IPS-18a (cell line): ENCODE results near the gene CEACAM1.
"Not testable (repeated sequence)": the region's sequence is repeated elsewhere in the genome, so short reads cannot be mapped to it uniquely, and the experiment has no call there.

Experiments
- H3K27ac ChIP-seq: one replicate; pipeline ENCODE4 v1.5.1; 2013; ENCODE audit warnings: low read length
- H3K27me3 ChIP-seq: one replicate; pipeline ENCODE4 v1.6.1; 2013; ENCODE audit warnings: mild to moderate bottlenecking, low read length; ENCODE audit not compliant: control insufficient read depth, insufficient read depth
- H3K36me3 ChIP-seq: one replicate; pipeline ENCODE4 v1.6.1; 2013; ENCODE audit warnings: low read depth, low read length; ENCODE audit not compliant: control insufficient read depth
- H3K4me1 ChIP-seq: one replicate; pipeline ENCODE4 v1.6.1; 2013; ENCODE audit warnings: low read depth, low read length; ENCODE audit not compliant: control insufficient read depth
- H3K4me3 ChIP-seq: one replicate; pipeline ENCODE4 v1.5.1; 2013; ENCODE audit warnings: low read length
- H3K9ac ChIP-seq: one replicate; pipeline ENCODE4 v1.6.1; 2013; ENCODE audit warnings: mild to moderate bottlenecking, low read length, moderate library complexity
- H3K9me3 ChIP-seq: one replicate; pipeline ENCODE4 v1.6.1; 2013; ENCODE audit warnings: low read depth, low read length; ENCODE audit not compliant: control insufficient read depth

Gene CEACAM1

GRCh38 chr19:42505066-42505465, 23.2 kb downstream of the CEACAM1 start:
- no peaks in the 10 kb centered on the region for H3K36me3 ChIP-seq
- no peaks in the 10 kb centered on the region for H3K27me3 ChIP-seq
- no peak overlapping the region for H3K9ac ChIP-seq
- no peak overlapping the region for H3K4me3 ChIP-seq
- no peaks in the 10 kb centered on the region for H3K9me3 ChIP-seq
- no peak overlapping the region for H3K27ac ChIP-seq
- H3K4me1 ChIP-seq, result peaks cover 13% of the 10 kb centered on the region

- no peak overlapping the region for H3K27ac ChIP-seq
- H3K9ac ChIP-seq, result no peak overlapping the region
- H3K27me3 ChIP-seq, result no peaks in the 10 kb centered on the region
- no peaks in the 10 kb centered on the region for H3K9me3 ChIP-seq
- H3K4me1 ChIP-seq, result peaks cover 17% of the 10 kb centered on the region
- no peak overlapping the region for H3K4me3 ChIP-seq
- H3K36me3 ChIP-seq, result no peaks in the 10 kb centered on the region
Measured at GRCh38 chr19:42501733-42502132, 26.5 kb downstream of the CEACAM1 start.

- H3K9me3 ChIP-seq, H3K4me3 ChIP-seq, H3K36me3 ChIP-seq, H3K27me3 ChIP-seq, H3K27ac ChIP-seq, H3K9ac ChIP-seq: not testable (repeated sequence)
- peaks cover 12% of the 10 kb centered on the region for H3K4me1 ChIP-seq
Measured at GRCh38 chr19:42501243-42501642, 27.0 kb downstream of the CEACAM1 start.

GRCh38 chr19:42498169-42498757, 30.0 kb downstream of the CEACAM1 start:
- Histone ChIP-seq H3K36me3 (no peaks in the 10 kb centered on the region), H3K4me3 (no peak overlapping the region), H3K4me1 (peaks cover 12% of the 10 kb centered on the region)

GRCh38 chr19:42497492-42498168, 30.7 kb downstream of the CEACAM1 start:
- Histone ChIP-seq H3K27me3 (no peaks in the 10 kb centered on the region), H3K9me3 (no peaks in the 10 kb centered on the region), H3K36me3 (no peaks in the 10 kb centered on the region), H3K4me3 (no peak overlapping the region), H3K27ac (no peak overlapping the region), H3K9ac (no peak overlapping the region), H3K4me1 (peaks cover 12% of the 10 kb centered on the region)

More at GRCh38 chr19:42498169-42498757, 30.0 kb downstream of the CEACAM1 start:
- no peaks in the 10 kb centered on the region for H3K27me3 ChIP-seq
- H3K9me3 ChIP-seq, result no peaks in the 10 kb centered on the region
- no peak overlapping the region for H3K9ac ChIP-seq
- H3K27ac ChIP-seq, result no peak overlapping the region

DNA sequence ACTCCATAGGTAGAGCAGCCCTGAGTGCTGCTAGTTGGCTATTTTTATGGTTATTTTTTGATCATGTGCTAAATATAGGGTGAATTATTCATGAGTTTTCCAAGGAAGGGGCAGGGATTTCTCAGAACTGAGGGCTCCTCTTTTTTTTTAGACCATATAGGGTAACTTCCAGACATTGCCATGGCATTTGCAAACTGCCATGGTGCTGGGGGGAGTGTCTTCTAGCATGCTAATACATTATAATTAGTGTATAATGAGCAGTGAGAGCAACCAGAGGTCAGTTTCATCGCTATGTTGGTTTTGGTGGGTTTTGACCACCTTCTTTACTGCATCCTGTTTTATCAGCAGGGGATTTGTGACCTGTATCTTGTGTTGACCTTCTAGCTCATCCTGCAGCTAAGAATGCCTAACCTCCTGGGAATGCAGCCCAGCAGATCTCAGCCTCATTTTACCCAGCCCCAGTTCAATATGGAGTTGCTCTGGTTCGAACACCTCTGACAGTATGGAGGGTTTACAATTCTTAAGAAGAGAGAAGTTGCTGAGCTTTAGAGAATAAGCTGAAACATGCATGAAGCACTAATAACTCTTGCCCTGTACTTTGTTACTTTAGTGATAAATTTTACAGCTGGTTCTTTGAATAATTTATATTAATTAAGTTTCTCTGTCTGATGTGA, 31.7 kb downstream of the CEACAM1 start:
- no peak overlapping the region for H3K27ac ChIP-seq
- H3K9ac ChIP-seq, result no peak overlapping the region
- H3K9me3 ChIP-seq, result no peaks in the 10 kb centered on the region
- H3K36me3 ChIP-seq, result no peaks in the 10 kb centered on the region
- no peak overlapping the region for H3K4me3 ChIP-seq
- H3K4me1 ChIP-seq, result peaks cover 12% of the 10 kb centered on the region
- H3K27me3 ChIP-seq, result no peaks in the 10 kb centered on the region

GRCh38 chr19:42495663-42496062, 32.6 kb downstream of the CEACAM1 start:
- H3K4me1 ChIP-seq, result peaks cover 12% of the 10 kb centered on the region

GRCh38 chr19:42494321-42494720, 34.0 kb downstream of the CEACAM1 start:
- H3K27ac ChIP-seq, result no peak overlapping the region
- no peaks in the 10 kb centered on the region for H3K9me3 ChIP-seq
- H3K4me1 ChIP-seq, result peaks cover 12% of the 10 kb centered on the region
- H3K27me3 ChIP-seq, result no peaks in the 10 kb centered on the region
- no peaks in the 10 kb centered on the region for H3K36me3 ChIP-seq
- no peak overlapping the region for H3K4me3 ChIP-seq
- no peak overlapping the region for H3K9ac ChIP-seq

More at GRCh38 chr19:42495663-42496062, 32.6 kb downstream of the CEACAM1 start:
- no peak overlapping the region for H3K9ac ChIP-seq
- no peak overlapping the region for H3K27ac ChIP-seq
- no peaks in the 10 kb centered on the region for H3K36me3 ChIP-seq
- no peaks in the 10 kb centered on the region for H3K27me3 ChIP-seq
- H3K4me3 ChIP-seq, result no peak overlapping the region
- no peaks in the 10 kb centered on the region for H3K9me3 ChIP-seq

DNA sequence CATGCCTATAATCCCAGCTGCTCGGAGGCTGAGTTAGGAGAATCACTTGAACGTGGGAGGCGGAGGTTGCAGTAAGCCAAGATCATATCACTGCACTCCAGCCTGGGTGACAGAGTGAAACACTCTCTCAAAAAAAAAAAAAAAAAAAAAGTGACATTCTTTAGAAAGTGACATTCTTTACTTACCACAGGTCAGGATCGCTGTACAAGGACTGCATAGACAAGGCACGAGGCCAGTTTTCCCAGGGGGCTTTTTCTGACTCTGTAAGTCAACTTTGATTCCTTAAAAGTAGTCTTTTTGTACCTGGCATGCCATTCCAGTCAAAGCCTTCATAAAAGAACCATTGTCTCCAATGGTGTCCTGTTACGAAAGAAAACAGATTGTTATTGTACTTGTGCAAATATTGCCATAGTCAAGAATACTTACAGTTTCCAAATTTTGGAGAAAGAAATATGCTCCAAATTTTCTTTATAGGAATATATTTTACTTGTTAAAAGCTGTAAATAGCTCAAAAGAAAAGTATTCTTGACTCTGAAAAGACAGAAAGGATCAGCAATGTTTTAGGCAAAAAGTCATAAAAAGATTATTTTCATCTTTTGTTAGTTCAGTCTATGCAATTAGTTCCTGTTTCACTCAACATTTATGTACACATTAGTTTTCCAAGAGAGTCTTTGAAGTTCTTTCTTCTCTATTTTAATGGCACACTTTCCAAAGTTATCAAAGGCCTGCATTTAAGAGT, 39.3 kb downstream of the CEACAM1 start:
- H3K36me3 ChIP-seq, result no peaks in the 10 kb centered on the region
- H3K27ac ChIP-seq, result no peak overlapping the region
- H3K9me3 ChIP-seq, result no peaks in the 10 kb centered on the region
- peaks cover 6% of the 10 kb centered on the region for H3K4me1 ChIP-seq
- H3K9ac ChIP-seq, result no peak overlapping the region
- H3K4me3 ChIP-seq, result no peak overlapping the region
- H3K27me3 ChIP-seq, result no peaks in the 10 kb centered on the region

GRCh38 chr19:42487798-42488178, 40.5 kb downstream of the CEACAM1 start:
- Histone ChIP-seq H3K9ac (no peak overlapping the region), H3K4me1 (peaks cover 6% of the 10 kb centered on the region), H3K27ac (no peak overlapping the region)

GRCh38 chr19:42487032-42487797, 41.1 kb downstream of the CEACAM1 start:
- Histone ChIP-seq H3K27me3 (no peaks in the 10 kb centered on the region), H3K4me1 (peaks cover 6% of the 10 kb centered on the region), H3K9ac (no peak overlapping the region), H3K27ac (no peak overlapping the region), H3K4me3 (no peak overlapping the region), H3K36me3 (no peaks in the 10 kb centered on the region), H3K9me3 (no peaks in the 10 kb centered on the region)

More at GRCh38 chr19:42487798-42488178, 40.5 kb downstream of the CEACAM1 start:
- Histone ChIP-seq H3K27me3 (no peaks in the 10 kb centered on the region), H3K9me3 (no peaks in the 10 kb centered on the region), H3K36me3 (no peaks in the 10 kb centered on the region), H3K4me3 (no peak overlapping the region)
